GOT3 (cell line): Measurements from ENCODE around the gene SSRP1.
"Not testable (repeated sequence)": the region's sequence is repeated elsewhere in the genome, so short reads cannot be mapped to it uniquely, and the experiment has no call there.

Experiments used
- DNase-seq: peaks from one replicate; lab custom pipeline; 2025; ENCODE audit warnings: mixed read lengths; lab: John Stamatoyannopoulos, UW

Gene SSRP1

GRCh38 chr11:57339328-57339727 lies 3.6 kb upstream of the SSRP1 start:
- no peak for DNase-seq

- no peak for DNase-seq
Measured at GRCh38 chr11:57338142-57338541, 2.5 kb upstream of the SSRP1 start, which contains the start of gene P2RX3. TSS of gene P2RX3 (plus strand) at chr11:57338352. CDS start at chr11:57338551, 199 bp downstream.

- not testable (repeated sequence) for DNase-seq
Measured at GRCh38 chr11:57336856-57337255, 1.2 kb upstream of the SSRP1 start.

GRCh38 chr11:57336111-57336666 lies 497 bp upstream of the SSRP1 start:
- no peak for DNase-seq

GRCh38 chr11:57335023-57335342 lies 709 bp downstream of the SSRP1 start:
- no peak for DNase-seq

- DNase-seq: no peak
Measured at GRCh38 chr11:57332694-57333440, 2.8 kb downstream of the SSRP1 start.

- DNase-seq: no peak
Measured at GRCh38 chr11:57331720-57332119, 4.0 kb downstream of the SSRP1 start.

- no peak for DNase-seq
Measured at GRCh38 chr11:57330029-57330428, 5.7 kb downstream of the SSRP1 start.

GRCh38 chr11:57327721-57328120 lies 8.0 kb downstream of the SSRP1 start:
- DNase-seq: no peak

- DNase-seq: no peak
Measured at GRCh38 chr11:57325735-57326048, 10.0 kb downstream of the SSRP1 start.

GRCh38 chr11:57324886-57325734 lies 10.6 kb downstream of the SSRP1 start, which contains the start of gene TNKS1BP1:
TSS of gene TNKS1BP1 (minus strand) at chr11:57324952. CDS start at chr11:57321885, 3,067 bp downstream.
- peak; percentile 86 for DNase-seq

- no peak for DNase-seq
Measured at GRCh38 chr11:57324154-57324885, 11.4 kb downstream of the SSRP1 start.

GRCh38 chr11:57323855-57324153 lies 11.9 kb downstream of the SSRP1 start:
- no peak for DNase-seq

GRCh38 chr11:57323167-57323854 lies 12.4 kb downstream of the SSRP1 start:
- DNase-seq: no peak

- peak; percentile 71 for DNase-seq
Measured at GRCh38 chr11:57322256-57323166, 13.2 kb downstream of the SSRP1 start.

GRCh38 chr11:57321388-57322255 lies 14.1 kb downstream of the SSRP1 start:
- no peak for DNase-seq

- no peak for DNase-seq
Measured at GRCh38 chr11:57320719-57321387, 14.8 kb downstream of the SSRP1 start.

GRCh38 chr11:57320067-57320718 lies 15.5 kb downstream of the SSRP1 start:
- no peak for DNase-seq

GRCh38 chr11:57318178-57318577 lies 17.5 kb downstream of the SSRP1 start:
- no peak for DNase-seq
